Measurements from ENCODE around the gene A2M. TPM values are rescaled to one million over a fixed set of nuclear protein-coding genes. Genes with fewer than 3 reads are reported as not detected.
A peak's percentile ranks its signal among the peaks of the same experiment; 100 is the strongest.

Gene A2M
- total RNA-seq, 1 donor from 2014 or later: not detected

DNA sequence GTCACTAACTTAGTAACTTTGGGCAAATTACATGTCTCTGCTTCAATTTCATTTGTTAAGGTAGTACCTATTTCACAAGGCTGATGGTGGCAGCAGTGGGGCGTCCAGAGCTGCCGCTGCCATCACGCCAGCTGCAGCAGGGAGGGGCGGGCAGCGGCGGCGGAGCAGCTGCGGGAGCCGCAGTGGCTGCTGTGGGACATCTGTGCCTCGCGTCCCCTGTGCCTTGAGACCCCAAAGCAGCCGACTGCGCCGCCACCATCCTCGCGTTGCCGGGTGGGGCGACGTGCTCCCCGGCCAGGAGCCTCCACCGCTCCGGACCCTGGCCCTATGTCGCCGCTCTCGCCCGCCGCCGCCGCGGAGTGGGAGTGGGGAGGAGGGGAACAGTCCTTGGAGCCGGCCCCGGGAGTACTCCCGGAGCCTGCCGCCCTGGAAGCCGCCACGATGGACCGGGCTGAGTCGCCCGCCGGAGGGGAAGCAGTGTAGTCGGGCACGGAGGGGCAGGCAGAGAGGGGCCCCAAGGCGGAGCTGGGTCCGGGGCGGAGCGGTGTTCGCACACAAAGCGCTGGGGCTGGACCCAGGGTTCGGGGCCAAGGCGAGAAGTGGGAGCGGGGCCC is 51.4 kb downstream of the A2M start:
- Mint-ChIP-seq H3K36me3 (ENCODE audit: low read depth) (no peaks in the 10 kb centered on the region), H3K4me1 (peaks cover 3% of the 10 kb centered on the region), H3K9me3 (no peaks in the 10 kb centered on the region), H3K27ac (no peak overlapping the region), H3K27me3 (peaks cover 3% of the 10 kb centered on the region), H3K4me3 (peak overlapping the region; percentile 83)
- TF ChIP-seq, protein P1, sequence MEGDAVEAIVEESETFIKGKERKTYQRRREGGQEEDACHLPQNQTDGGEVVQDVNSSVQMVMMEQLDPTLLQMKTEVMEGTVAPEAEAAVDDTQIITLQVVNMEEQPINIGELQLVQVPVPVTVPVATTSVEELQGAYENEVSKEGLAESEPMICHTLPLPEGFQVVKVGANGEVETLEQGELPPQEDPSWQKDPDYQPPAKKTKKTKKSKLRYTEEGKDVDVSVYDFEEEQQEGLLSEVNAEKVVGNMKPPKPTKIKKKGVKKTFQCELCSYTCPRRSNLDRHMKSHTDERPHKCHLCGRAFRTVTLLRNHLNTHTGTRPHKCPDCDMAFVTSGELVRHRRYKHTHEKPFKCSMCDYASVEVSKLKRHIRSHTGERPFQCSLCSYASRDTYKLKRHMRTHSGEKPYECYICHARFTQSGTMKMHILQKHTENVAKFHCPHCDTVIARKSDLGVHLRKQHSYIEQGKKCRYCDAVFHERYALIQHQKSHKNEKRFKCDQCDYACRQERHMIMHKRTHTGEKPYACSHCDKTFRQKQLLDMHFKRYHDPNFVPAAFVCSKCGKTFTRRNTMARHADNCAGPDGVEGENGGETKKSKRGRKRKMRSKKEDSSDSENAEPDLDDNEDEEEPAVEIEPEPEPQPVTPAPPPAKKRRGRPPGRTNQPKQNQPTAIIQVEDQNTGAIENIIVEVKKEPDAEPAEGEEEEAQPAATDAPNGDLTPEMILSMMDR (IDR thresholded peaks at IDR 0.05): no peak
- DNase-seq: peak; percentile 38
- peak; percentile 91 for ATAC-seq (ENCODE audit: low read depth)
- POLR2A ChIA-PET: no interaction called here
- CTCF ChIA-PET: interaction anchor here (0.8 to 1.9 kb wide), 3 partner anchors 14 to 520 kb away, joined by 3 to 11 read pairs (median 3); no protein-coding TSS in a partner anchor
- intact Hi-C loops (cut with micrococcal nuclease): loop anchor here (10.0 kb wide), 1 partner anchor 250 kb away; no protein-coding TSS in a partner anchor

DNA sequence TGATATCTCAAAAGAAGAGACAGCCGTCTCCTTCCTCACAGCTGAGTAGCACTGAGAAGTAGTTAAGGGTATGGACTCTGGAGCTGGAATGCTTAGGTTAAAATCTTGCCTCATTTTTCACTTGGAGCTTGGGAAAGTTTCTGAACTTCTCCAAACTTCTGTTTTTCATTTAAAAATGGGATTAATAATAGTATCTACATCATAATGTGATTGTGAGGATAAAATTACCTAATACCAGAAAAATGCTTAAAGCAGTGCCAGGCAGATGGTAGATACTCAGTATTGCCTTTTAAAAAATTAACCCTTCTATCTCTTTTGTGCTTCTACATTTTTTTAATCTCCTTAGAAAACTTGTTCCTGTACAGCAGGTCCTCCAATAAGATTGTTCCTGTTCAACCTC is 63.1 kb downstream of the A2M start:
- ATAC-seq (ENCODE audit: low read depth): no peak
- H3K36me3 Mint-ChIP-seq (ENCODE audit: low read depth): no peaks in the 10 kb centered on the region
- H3K4me3 Mint-ChIP-seq: no peak overlapping the region
- H3K27ac Mint-ChIP-seq: no peak overlapping the region
- no peaks in the 10 kb centered on the region for H3K4me1 Mint-ChIP-seq
- intact Hi-C loops (cut with micrococcal nuclease): no loop called here
- TF ChIP-seq, protein P1 (IDR thresholded peaks at IDR 0.05): no peak
- ChIA-PET POLR2A (no interaction called here), CTCF (no interaction called here)
- no peaks in the 10 kb centered on the region for H3K9me3 Mint-ChIP-seq
- H3K27me3 Mint-ChIP-seq: peaks cover 6% of the 10 kb centered on the region
- DNase-seq: no peak

DNA sequence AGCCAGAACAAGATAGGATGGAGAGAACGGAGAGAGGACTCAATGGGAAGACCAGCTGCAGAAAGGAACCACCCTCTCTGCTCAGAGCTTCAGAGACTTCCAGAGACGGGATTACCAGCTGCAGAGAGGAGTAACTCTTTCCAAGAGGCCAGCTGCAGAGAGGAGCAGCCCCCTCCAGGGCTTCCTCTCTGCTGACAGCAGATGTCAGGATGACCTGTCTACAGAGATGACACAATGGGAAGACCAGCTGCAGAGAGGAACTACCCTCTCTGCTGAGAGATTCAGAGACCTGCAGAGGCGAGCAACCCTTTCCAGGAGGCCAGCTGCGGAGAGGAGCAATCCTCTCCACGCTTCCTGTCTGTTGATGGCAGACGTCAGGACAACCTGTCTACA is 64.6 kb downstream of the A2M start:
- ChIA-PET POLR2A (no interaction called here), CTCF (interaction anchor here (2.0 to 2.3 kb wide), 2 partner anchors 13 to 507 kb away, joined by 11 to 21 read pairs; no protein-coding TSS in a partner anchor)
- ATAC-seq (ENCODE audit: low read depth) (no peak), DNase-seq (no peak)
- H3K27ac Mint-ChIP-seq: no peak overlapping the region
- intact Hi-C loops (cut with micrococcal nuclease): no loop called here
- TF ChIP-seq, protein P1 (IDR thresholded peaks at IDR 0.05): no peak
- no peak overlapping the region for H3K4me3 Mint-ChIP-seq
- H3K27me3 Mint-ChIP-seq: peaks cover 6% of the 10 kb centered on the region
- no peaks in the 10 kb centered on the region for H3K9me3 Mint-ChIP-seq
- H3K36me3 Mint-ChIP-seq (ENCODE audit: low read depth): no peaks in the 10 kb centered on the region
- no peaks in the 10 kb centered on the region for H3K4me1 Mint-ChIP-seq

DNA sequence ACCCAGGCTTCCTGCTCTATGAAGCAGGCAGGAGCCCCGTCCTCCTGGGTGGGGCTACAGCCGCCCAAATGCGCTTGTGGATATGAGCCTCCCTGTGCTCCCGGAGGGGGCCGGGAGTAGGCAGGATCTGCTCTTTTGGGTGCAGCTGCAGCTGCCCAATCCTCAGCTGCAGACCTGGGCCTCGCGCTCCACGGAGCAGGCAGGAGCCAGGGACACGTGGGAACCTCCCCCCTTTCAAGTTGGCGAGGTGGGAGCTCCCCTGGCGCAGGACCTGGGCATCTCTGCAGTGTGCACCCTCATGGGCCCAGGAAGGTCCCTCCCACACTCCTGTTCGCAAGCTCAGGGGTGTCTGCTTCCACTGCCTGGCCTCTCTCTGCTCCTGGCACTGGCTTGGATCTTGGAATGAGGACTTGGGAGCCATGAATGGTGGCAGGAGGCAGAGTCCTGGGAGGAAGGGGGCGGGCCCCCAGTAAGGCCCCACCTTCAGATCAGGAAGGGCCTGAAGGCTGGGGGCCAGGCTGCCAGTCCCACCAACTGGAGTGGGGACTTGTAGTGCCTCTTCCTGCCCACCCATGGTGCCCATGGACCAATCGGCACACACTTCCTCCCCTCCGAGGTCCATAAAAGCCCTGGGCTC is 65.1 kb downstream of the A2M start:
- ATAC-seq (ENCODE audit: low read depth) (no peak), DNase-seq (no peak)
- POLR2A ChIA-PET: no interaction called here
- intact Hi-C loops (cut with micrococcal nuclease): no loop called here
- H3K27ac Mint-ChIP-seq: no peak overlapping the region
- H3K9me3 Mint-ChIP-seq: no peaks in the 10 kb centered on the region
- no peaks in the 10 kb centered on the region for H3K36me3 Mint-ChIP-seq (ENCODE audit: low read depth)
- no peaks in the 10 kb centered on the region for H3K4me1 Mint-ChIP-seq
- no peak overlapping the region for H3K4me3 Mint-ChIP-seq
- TF ChIP-seq, protein P1 (IDR thresholded peaks at IDR 0.05): no peak
- CTCF ChIA-PET: interaction anchor here (1.0 to 3.6 kb wide), 10 partner anchors 9 to 506 kb away, joined by 3 to 26 read pairs (median 9); no protein-coding TSS in a partner anchor
- H3K27me3 Mint-ChIP-seq: peaks cover 6% of the 10 kb centered on the region

DNA sequence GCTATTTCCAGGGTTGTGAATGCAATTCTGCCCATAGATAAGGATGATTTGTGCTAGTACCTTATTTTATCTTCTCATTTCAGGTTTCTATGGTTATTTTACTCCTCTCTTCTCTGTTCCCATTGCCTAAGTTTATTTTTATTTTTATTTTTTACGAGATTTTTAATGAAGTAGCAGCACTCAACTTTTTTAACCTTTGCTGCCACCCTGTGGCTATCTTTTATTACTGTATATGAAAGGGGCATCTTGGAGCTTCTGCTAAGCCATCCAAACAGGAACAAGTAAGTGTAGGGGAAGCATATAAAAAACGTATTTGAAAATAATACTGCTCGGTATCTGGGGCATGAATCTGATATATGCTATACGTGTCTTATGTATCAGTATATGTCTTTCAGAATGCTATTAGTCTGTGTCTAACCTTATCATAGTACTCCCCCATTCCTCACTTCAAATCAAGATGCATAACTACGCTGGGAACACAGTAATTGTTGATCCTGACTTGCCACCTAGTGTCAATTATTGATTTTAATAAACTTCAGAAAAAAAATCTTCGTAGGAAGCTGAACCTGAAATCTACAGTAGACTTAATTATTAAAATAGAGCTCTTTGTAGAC is 66.1 kb downstream of the A2M start:
- Mint-ChIP-seq H3K36me3 (ENCODE audit: low read depth) (no peaks in the 10 kb centered on the region), H3K27ac (no peak overlapping the region), H3K4me3 (no peak overlapping the region), H3K9me3 (no peaks in the 10 kb centered on the region), H3K4me1 (no peaks in the 10 kb centered on the region), H3K27me3 (peaks cover 6% of the 10 kb centered on the region)
- ChIA-PET POLR2A (no interaction called here), CTCF (interaction anchor here (0.6 to 3.6 kb wide), 17 partner anchors 10 to 505 kb away, joined by 3 to 26 read pairs (median 4); no protein-coding TSS in a partner anchor)
- TF ChIP-seq, protein P1 (IDR thresholded peaks at IDR 0.05): no peak
- intact Hi-C loops (cut with micrococcal nuclease): loop anchor here (1.0 kb wide), 3 partner anchors 367 to 505 kb away; no protein-coding TSS in a partner anchor
- DNase-seq (no peak), ATAC-seq (ENCODE audit: low read depth) (peak; percentile 60)

Data from activated B cell treated with CpG ODN at 0.5 μM for 24 hours (primary cell).